GM13977 (cell line): ENCODE measurements around the gene PLA2G2A.
"Not testable (repeated sequence)": the region's sequence is repeated elsewhere in the genome, so short reads cannot be mapped to it uniquely, and the experiment has no call there.

ENCODE experiments used
- DNase-seq: peaks from one replicate; pipeline ENCODE4 v3.0.0; 2012; ENCODE audit warnings: low spot score
- in situ Hi-C: fragments of 300-500 bp; cut with MboI; formaldehyde crosslinking; loops from one replicate; pipeline ENCODE4 v1.12.0; 2022; ENCODE audit warnings: low sequenced_read_pairs, low pct_unique_long_range_greater_than_20kb, mixed read lengths, inconsistent platforms; ENCODE audit not compliant: unreplicated experiment
- TF ChIP-seq, protein P1 (sequence below): IDR thresholded peaks from 2 replicates; pipeline ENCODE4 v1.5.1; 2012; ENCODE audit warnings: mild to moderate bottlenecking, control low read depth; ENCODE audit not compliant: insufficient read depth; ENCODE audit errors: extremely low read depth, missing control alignments

PLA2G2A gene

DNA sequence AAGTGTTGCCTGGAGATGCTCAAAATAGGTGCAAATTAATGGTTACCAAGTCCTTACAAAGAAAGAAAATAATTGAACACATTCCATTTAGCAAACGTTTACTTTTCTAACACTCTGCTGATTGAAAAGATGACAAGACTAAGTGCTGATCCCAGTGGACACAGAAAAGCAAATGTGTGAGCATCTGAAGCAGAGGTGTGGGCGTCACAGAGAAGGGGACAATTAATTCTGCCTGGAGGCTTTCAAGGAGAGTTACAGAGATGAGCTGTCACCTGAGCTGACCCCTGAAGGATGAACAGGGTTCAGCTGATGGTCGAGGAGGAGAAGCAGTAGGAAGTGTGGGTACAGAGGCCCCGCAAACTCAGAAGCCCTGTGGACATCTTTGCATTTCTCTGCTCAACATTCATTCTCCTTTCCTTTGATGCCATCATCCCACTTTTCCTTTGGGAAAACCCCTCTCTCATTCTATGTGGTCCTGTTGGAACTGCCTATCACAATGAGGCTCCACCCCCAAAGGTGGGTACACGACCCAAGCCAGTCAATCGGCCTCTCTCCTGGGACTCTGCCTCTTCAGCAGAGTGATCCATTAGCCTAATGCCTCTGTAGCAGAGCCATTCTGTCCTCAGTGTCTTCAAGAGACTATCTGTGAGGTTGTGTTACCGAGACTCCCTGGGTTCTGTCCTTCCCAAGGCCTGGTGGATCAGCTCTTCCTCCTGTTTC lies 38.8 kb downstream of the PLA2G2A start:
- TF ChIP-seq, protein P1, sequence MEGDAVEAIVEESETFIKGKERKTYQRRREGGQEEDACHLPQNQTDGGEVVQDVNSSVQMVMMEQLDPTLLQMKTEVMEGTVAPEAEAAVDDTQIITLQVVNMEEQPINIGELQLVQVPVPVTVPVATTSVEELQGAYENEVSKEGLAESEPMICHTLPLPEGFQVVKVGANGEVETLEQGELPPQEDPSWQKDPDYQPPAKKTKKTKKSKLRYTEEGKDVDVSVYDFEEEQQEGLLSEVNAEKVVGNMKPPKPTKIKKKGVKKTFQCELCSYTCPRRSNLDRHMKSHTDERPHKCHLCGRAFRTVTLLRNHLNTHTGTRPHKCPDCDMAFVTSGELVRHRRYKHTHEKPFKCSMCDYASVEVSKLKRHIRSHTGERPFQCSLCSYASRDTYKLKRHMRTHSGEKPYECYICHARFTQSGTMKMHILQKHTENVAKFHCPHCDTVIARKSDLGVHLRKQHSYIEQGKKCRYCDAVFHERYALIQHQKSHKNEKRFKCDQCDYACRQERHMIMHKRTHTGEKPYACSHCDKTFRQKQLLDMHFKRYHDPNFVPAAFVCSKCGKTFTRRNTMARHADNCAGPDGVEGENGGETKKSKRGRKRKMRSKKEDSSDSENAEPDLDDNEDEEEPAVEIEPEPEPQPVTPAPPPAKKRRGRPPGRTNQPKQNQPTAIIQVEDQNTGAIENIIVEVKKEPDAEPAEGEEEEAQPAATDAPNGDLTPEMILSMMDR, result no peak
- in situ Hi-C loops, result no loop called here
- no peak for DNase-seq

DNA sequence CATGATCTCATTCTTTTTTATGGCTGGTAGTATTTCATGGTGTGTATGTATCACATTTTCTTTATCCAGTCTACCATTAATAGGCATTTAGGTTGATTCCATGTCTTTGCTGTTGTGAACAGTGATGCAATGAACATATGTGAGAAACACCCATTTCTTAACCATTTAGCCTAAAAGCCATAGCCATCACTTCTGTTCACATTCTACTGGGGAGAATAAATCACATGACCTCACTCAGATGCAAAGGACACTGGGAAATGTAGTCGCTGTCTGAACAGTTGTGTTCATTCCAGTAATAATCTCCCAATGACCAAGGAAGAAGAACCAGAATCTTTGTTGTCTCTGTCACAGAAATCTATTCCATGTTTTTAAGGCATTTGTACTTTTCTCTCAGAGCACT lies 40.9 kb downstream of the PLA2G2A start:
- in situ Hi-C loops, result no loop called here
- TF ChIP-seq, protein P1, result no peak
- no peak for DNase-seq

- TF ChIP-seq, protein P1, result no peak
- in situ Hi-C loops, result no loop called here
- no peak for DNase-seq
Measured at GRCh38 chr1:19936061-19936750, 43.2 kb downstream of the PLA2G2A start.

DNA sequence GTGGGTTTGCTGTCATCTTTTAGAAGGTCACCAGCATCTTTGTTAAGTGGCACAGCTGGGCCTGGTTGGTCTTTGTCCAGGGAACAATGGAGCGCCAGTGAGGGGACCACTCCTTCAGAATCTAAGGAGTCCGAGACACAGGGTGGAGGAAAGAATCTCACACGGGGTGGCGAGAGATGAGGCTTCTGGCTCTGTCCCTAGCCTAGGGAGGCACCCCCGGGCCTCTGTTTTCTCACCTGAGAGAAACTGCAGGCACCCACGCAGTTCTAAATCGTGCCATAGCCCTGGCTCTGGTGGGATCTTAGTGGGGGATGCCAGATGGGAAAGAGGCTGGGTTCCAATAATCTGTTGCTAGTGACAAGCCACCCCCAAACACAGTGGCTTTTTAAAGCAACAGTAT lies 45.1 kb downstream of the PLA2G2A start:
- in situ Hi-C loops, result no loop called here
- TF ChIP-seq, protein P1, result no peak
- no peak for DNase-seq

DNA sequence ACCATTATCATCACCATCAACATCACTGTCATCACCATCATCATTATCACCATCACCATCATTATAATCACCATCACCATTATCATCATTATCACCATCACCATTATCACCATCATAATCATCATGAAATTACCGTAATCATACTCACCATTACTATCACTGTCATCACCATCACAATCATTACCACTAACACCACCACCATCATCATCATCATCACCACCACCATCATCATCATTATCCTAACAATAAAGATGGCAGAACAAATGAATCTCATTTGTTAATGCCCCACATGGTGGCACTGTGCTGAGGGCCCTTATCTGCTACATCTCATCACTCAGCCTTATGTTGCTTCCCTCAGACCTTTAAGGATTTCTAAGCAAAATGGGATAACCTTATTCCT lies 46.6 kb downstream of the PLA2G2A start:
- no peak for DNase-seq
- TF ChIP-seq, protein P1, result no peak
- in situ Hi-C loops, result no loop called here

GRCh38 chr1:19927130-19927421 lies 52.3 kb downstream of the PLA2G2A start:
- in situ Hi-C loops, DNase-seq: not testable (repeated sequence)

- no peak for DNase-seq
- in situ Hi-C loops, result no loop called here
- TF ChIP-seq, protein P1, result no peak
Measured at GRCh38 chr1:19926296-19927129, 52.9 kb downstream of the PLA2G2A start.
